Activated CD4-positive, alpha-beta T cell treated with anti-CD3 and anti-CD28 coated beads for 1 hour (primary cell): ENCODE data around the gene LRRC37A3.
"Not testable (repeated sequence)": the region's sequence is repeated elsewhere in the genome, so short reads cannot be mapped to it uniquely, and the experiment has no call there.

Source experiments
- DNase-seq: peaks from one replicate; pipeline ENCODE4 v3.0.0-alpha.2; 2020

LRRC37A3 gene

DNA sequence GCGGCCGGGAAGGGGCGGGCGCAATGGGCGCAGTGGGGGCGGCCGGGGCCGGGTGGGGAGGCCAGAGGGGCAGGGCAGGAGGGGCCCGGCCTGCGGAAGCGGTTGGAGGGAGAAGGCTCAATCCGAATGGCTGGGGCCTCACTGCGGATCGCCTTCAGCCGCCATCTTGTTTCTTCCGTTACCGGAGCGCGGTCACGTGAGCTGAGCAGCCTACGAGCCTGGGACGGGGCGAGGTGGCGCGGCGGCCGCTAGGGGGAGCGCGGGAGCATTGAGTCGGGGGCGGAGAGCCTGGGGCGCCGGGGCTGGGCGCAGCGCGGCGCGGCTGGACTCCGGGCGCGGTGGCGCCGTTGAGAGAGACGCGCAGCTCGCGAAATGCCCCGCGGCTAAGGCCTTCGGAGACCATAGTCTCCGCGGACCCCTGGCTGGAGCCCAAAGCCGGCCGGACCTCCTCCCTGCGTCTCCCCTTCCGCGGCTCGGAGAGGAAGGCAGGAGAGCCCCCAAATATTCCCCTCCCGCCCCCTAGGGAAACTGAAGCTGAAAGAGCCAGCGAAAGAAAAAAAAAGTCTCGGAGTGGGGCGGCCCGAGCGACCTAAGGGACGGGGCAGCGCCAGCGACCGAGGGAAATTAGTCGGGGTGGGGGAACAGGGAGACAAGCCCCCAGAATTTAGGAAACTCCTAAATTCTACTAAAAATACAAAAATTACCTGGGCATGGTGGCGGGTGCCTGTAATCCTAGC lies at the start of gene LRRC37A3:
TSS of gene LRRC37A3 (minus strand) at position 190 of the 737 bp plus-strand sequence. CDS start 22,221 bp downstream, outside the sequence.
- peak; percentile 99 for DNase-seq

- peak; percentile 76 for DNase-seq
Observed at GRCh38 chr17:64965873-64966287, 46.6 kb upstream of the LRRC37A3 start.

DNA sequence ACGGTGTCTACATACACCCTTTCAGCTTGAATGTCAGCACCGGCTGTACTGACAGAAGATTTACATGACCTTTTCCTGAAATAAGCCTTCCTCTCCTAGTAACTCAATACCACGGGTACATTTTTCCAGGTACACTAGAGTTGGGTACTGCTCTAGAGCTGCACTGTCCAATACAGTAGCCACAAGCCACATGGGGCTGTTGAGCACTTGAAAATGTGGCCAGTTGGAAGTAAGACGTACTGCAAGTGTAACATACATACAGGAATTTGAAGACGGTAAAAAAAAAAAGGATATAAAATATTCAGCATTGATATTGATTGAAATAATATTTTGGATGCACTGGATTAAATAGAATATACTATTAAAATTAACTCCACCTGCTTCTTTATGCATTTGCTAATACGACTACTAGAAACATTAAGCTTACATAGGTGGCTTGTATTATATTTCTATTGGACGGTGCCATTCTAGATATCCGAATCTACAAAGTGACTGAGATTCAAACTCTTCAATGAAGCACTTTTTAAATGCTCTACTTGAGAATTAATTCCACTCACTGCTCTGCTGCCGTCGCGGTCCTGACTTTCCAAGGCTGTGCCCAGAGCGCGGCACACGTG lies 46.1 kb upstream of the LRRC37A3 start:
- not testable (repeated sequence) for DNase-seq

DNA sequence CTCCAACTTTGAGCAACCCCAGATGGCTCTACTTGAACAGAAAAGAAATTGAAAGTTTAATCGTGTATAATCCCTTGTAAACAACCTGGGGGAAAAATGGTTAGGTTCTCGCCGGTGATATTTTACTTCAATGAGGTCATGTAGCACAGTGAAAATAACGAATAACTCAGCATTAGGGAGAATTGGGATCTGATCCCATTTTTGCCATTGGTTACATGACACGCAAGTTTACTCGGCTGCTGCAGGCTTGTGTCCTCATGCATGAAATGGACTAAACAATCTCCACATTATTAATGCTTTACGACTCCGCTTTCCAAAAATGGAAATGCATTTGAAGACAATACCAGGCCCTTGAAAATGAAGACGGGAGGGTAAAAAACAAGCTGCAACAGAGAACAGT lies 45.5 kb upstream of the LRRC37A3 start:
- DNase-seq, result no peak

- not testable (repeated sequence) for DNase-seq
Observed at GRCh38 chr17:64963814-64964213, 44.5 kb upstream of the LRRC37A3 start.

DNA sequence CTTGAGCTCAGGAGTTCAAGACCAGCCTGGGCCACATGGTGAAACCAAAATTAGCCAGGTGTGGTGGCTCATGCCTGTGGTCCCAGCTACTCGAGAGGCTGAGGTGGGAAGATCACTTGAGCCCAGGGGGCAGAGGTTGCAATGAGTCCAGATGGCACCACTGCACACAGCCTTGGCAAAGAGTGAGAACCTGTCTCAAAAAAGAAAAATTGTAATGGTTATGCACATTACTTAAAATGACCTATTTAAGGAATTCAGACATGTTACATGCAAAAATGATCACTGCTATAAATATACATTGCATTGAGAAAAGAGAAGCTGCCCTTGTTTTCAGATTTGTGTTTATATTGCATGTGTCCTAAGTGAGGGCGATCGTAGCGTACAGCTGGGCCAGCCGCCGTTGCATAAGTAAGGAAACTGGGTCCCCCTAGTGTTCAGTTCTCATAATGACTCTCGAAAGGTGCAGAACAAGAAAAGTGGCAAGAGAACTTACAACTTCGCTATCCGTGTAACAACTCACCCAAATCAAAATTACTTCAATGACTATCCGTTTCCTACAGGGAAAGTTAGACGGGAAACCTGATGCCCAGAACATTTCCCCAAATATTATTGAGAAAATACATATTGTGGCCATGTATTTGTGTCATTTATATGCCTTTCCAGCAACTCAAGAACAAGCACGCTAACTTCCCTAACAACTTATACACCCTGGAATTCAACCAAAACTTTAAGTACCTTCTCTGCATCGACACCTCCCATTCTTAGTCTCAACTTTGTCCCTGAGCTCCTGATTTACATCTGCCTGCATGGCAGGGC lies 42.5 kb upstream of the LRRC37A3 start:
- DNase-seq, result not testable (repeated sequence)

GRCh38 chr17:64951877-64952276 lies 32.6 kb upstream of the LRRC37A3 start:
- no peak for DNase-seq

- DNase-seq, result no peak
Observed at GRCh38 chr17:64950871-64951270, 31.6 kb upstream of the LRRC37A3 start.

DNA sequence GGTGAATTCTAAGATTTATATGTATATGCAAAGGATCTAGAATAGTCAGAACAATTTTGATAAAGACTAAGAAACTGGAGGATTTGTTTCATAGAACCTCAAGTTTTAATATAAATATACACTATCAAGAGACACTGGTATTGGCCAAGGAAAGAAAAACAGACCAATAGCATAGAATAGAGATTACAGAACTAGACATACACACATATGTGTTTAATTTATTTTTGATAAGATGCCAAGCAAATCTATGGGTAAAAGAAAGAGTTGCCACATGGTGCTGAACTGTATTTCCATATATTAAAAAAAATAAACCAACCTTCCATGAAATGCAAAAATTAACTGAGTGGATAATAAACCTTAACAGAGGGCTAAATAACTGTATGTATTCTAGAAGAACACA lies 27.9 kb upstream of the LRRC37A3 start:
- DNase-seq, result no peak

- DNase-seq, result no peak
Observed at GRCh38 chr17:64941761-64942160, 22.5 kb upstream of the LRRC37A3 start.

DNA sequence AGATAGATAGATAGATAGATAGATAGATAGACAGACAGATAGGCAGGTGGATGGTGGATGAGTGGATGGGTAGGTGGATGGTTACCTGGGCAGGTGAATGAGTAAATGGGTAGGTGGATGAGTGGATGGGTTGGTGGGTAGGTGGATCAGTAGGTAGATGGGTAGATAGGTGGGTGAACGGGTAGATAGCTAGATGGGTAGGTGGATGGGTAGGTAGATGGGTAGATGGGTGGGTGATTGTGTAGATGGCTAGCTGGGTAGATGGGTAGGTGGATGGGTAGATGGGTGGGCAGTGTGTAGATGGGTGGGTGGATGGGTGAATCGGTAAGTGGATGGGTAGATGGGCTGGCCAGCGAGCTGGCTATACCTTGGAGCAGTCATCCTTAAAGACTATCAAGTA lies 21.8 kb upstream of the LRRC37A3 start:
- DNase-seq, result no peak

DNA sequence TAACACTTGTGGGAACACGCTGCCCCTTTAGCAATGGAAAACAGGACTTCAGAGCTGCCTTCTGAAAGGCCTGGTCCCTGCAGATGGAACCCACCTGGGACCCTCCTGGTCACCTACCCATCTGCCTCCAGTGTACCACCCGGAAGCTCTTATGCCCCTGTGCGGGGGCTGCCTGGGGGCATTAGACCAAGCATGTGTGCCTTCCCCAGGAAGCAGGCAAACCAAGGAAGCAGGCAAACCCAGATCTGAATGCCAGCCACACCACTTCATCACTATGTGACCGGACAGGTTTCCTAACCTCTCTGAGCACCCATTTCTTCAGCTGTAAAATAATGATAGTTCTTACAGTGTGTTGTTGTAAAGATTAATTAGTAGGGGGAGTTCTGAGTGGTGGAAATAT lies 20.8 kb upstream of the LRRC37A3 start:
- no peak for DNase-seq

GRCh38 chr17:64938925-64939474 lies 19.7 kb upstream of the LRRC37A3 start:
- no peak for DNase-seq

- no peak for DNase-seq
Observed at GRCh38 chr17:64938290-64938689, 19.0 kb upstream of the LRRC37A3 start.

DNA sequence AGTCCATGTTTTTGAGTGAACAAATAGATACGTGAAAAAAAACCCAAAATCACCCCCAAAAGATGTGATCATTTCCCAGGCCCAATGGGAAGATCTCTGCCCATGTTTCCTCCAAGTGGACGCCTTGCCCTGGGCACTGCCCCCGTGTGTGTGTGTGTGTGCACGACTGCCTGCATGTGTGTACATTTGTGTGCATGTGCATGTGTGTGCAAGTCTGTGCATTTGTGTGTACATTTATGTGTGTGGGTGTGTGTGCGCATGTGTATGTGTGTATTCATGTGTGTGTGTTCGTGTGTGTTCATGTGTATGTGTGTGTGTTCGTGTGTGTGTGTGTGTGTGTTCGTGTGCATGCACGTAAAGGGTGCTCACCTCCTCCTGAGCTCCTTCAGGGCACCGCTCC lies 16.8 kb upstream of the LRRC37A3 start:
- no peak for DNase-seq

- not testable (repeated sequence) for DNase-seq
Observed at GRCh38 chr17:64934284-64934778, 15.1 kb upstream of the LRRC37A3 start.

GRCh38 chr17:64932850-64933249 lies 13.6 kb upstream of the LRRC37A3 start:
- DNase-seq, result not testable (repeated sequence)

DNA sequence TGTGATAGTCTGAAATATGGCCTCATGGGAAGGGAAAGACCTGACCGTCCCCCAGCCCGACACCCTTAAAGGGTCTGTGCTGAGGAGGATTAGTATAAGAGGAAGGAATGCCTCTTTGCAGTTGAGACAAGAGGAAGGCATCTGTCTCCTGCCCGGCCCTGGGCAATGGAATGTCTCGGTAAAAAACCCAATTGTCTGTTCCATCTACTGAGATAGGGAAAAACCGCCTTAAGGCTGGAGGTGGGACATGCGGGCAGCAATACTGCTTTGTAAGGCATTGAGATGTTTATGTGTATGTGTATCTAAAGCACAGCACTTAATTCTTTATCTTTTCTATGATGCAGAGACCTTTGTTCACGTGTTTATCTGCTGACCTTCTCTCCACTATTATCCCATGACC lies 11.1 kb upstream of the LRRC37A3 start:
- not testable (repeated sequence) for DNase-seq

DNA sequence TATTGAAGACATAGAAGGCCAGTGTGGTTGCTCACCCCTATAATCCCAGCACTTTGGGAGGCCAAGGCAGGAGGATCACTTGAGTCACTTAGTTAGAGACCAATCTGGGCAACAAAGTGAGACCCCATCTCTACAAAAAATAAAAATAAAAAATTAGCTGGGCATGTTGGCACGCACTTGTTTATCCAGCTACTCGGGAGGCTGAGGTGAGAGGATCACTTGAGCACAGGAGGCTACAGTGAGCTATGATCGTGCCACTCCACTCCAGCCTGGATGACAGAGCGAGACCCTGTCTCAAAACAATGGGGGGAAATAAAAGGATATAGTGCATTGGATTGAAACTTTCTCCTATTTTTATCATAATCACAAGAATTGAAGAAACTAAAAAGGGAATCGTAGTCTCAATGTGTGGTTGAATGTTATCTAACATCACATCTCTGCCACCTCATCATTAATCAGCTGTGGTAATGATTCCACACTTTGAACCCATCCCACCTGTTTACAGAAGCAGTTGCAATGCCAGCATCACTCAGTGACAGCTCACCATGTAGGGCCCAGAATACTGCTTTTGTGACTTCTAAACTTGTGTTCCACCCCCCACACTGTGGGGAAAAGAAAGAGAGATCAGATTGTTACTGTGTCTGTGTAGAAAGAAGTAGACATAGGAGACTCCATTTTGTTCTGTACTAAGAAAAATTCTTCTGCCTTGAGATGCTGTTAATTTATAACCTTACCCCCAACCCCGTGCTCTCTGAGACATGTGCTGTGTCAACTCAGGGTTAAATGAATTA lies 10.3 kb upstream of the LRRC37A3 start:
- not testable (repeated sequence) for DNase-seq

GRCh38 chr17:64928701-64929100 lies 9.4 kb upstream of the LRRC37A3 start:
- not testable (repeated sequence) for DNase-seq

- not testable (repeated sequence) for DNase-seq
Observed at GRCh38 chr17:64927444-64927843, 8.2 kb upstream of the LRRC37A3 start.

- DNase-seq, result not testable (repeated sequence)
Observed at GRCh38 chr17:64926430-64926829, 7.2 kb upstream of the LRRC37A3 start.
